ENCODE measurements around the gene SERPINA1. TPM values are rescaled to one million over a fixed set of nuclear protein-coding genes. Genes with fewer than 3 reads are reported as not detected.

Gene SERPINA1
- total RNA-seq, 1 experiment from 2014 or later, result 10.5 TPM

GRCh38 chr14:94330432-94330831 is 58.0 kb downstream of the SERPINA1 start:
- no peak for TF ChIP-seq EZH2phosphoT487 (IDR thresholded peaks at IDR 0.05; ENCODE audit: borderline replicate concordance, low read length)
- no peak for TF ChIP-seq EZH2 (IDR thresholded peaks at IDR 0.05; ENCODE audit: low read length, unreplicated experiment)
- TF ChIP-seq CTCF (conservative IDR thresholded peaks at IDR 0.05; ENCODE audit: low read depth, low read length), result no peak
- Histone ChIP-seq H3K4me3 (ENCODE audit: low read length) (no peak overlapping the region), H3K9me2 (replicated peaks; ENCODE audit: low read length) (no peaks in the 10 kb centered on the region), H2AFZ (ENCODE audit: low read length) (no peak overlapping the region), H3K4me1 (ENCODE audit: insufficient read depth, low read length) (no peaks in the 10 kb centered on the region), H4K20me1 (ENCODE audit: low read length) (no peaks in the 10 kb centered on the region), H3K36me3 (ENCODE audit: low read depth, low read length) (no peaks in the 10 kb centered on the region), H3K4me2 (ENCODE audit: low read length) (no peak overlapping the region), H3K9ac (ENCODE audit: low read length) (no peak overlapping the region), H3K79me2 (ENCODE audit: low read length) (no peaks in the 10 kb centered on the region), H3F3A (ENCODE audit: low read length, unreplicated experiment) (no peaks in the 10 kb centered on the region), H3K9me3 (ENCODE audit: low read length) (no peaks in the 10 kb centered on the region), H3K27ac (ENCODE audit: low read length) (no peak overlapping the region), H3K27me3 (ENCODE audit: low read length) (no peaks in the 10 kb centered on the region)
- CTCF ChIA-PET, result no interaction called here
- DNase-seq (no peak), ATAC-seq (no peak)
- POLR2A ChIA-PET (ENCODE audit: unreplicated experiment), result no interaction called here
- intact Hi-C loops (cut with micrococcal nuclease), result no loop called here
- no TSS peak for BruUV-seq (replicated peaks)

DNA sequence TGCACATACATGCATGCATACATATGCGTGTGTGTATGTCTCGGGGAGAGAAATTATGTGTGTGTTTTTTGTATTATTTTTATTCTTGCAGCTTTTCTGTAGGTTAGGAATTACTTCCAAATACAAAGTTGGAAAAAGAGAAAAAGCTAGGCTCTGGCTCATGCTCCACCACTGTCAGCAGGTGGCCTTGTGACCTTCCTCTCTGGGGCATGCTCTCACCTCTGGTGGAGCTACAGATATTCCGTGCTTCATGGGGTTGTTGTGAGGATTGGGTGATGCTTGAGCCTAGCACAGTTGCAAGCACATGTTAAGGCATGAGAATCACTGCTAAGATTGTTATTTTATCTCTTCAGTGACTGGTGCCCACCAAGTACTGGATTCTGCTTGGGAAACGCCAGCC is 58.5 kb downstream of the SERPINA1 start:
- Histone ChIP-seq H3K27me3 (ENCODE audit: low read length) (no peaks in the 10 kb centered on the region), H3K4me3 (ENCODE audit: low read length) (no peak overlapping the region), H3K36me3 (ENCODE audit: low read depth, low read length) (no peaks in the 10 kb centered on the region), H3K9ac (ENCODE audit: low read length) (no peak overlapping the region), H3K4me2 (ENCODE audit: low read length) (no peak overlapping the region), H2AFZ (ENCODE audit: low read length) (no peak overlapping the region), H3K9me2 (replicated peaks; ENCODE audit: low read length) (no peaks in the 10 kb centered on the region), H3K27ac (ENCODE audit: low read length) (no peak overlapping the region), H3F3A (ENCODE audit: low read length, unreplicated experiment) (no peaks in the 10 kb centered on the region), H3K79me2 (ENCODE audit: low read length) (no peaks in the 10 kb centered on the region), H4K20me1 (ENCODE audit: low read length) (no peaks in the 10 kb centered on the region), H3K9me3 (ENCODE audit: low read length) (no peaks in the 10 kb centered on the region), H3K4me1 (ENCODE audit: insufficient read depth, low read length) (no peaks in the 10 kb centered on the region)
- TF ChIP-seq EZH2phosphoT487 (IDR thresholded peaks at IDR 0.05; ENCODE audit: borderline replicate concordance, low read length), result no peak
- ChIA-PET CTCF (no interaction called here), POLR2A (ENCODE audit: unreplicated experiment) (no interaction called here)
- BruUV-seq (replicated peaks), result no TSS peak
- DNase-seq (no peak), ATAC-seq (no peak)
- intact Hi-C loops (cut with micrococcal nuclease), result no loop called here

- BruUV-seq (replicated peaks), result no TSS peak
- Histone ChIP-seq H3K27me3 (ENCODE audit: low read length) (no peaks in the 10 kb centered on the region), H4K20me1 (ENCODE audit: low read length) (no peaks in the 10 kb centered on the region), H3K4me3 (ENCODE audit: low read length) (no peak overlapping the region), H2AFZ (ENCODE audit: low read length) (no peak overlapping the region), H3K4me2 (ENCODE audit: low read length) (no peak overlapping the region), H3K9me2 (replicated peaks; ENCODE audit: low read length) (no peaks in the 10 kb centered on the region), H3K9me3 (ENCODE audit: low read length) (no peaks in the 10 kb centered on the region), H3F3A (ENCODE audit: low read length, unreplicated experiment) (no peaks in the 10 kb centered on the region), H3K9ac (ENCODE audit: low read length) (no peak overlapping the region), H3K79me2 (ENCODE audit: low read length) (no peaks in the 10 kb centered on the region), H3K4me1 (ENCODE audit: insufficient read depth, low read length) (no peaks in the 10 kb centered on the region), H3K27ac (ENCODE audit: low read length) (no peak overlapping the region), H3K36me3 (ENCODE audit: low read depth, low read length) (no peaks in the 10 kb centered on the region)
- TF ChIP-seq EZH2phosphoT487 (IDR thresholded peaks at IDR 0.05; ENCODE audit: borderline replicate concordance, low read length) (no peak), CTCF (conservative IDR thresholded peaks at IDR 0.05; ENCODE audit: low read depth, low read length) (no peak), EZH2 (IDR thresholded peaks at IDR 0.05; ENCODE audit: low read length, unreplicated experiment) (no peak)
- intact Hi-C loops (cut with micrococcal nuclease), result no loop called here
- ChIA-PET POLR2A (ENCODE audit: unreplicated experiment) (no interaction called here), CTCF (no interaction called here)
- ATAC-seq, result no peak
- no peak for DNase-seq
Measured at GRCh38 chr14:94328196-94328595, 60.2 kb downstream of the SERPINA1 start.

Other genes starting within 250 kb of the SERPINA1 start
- 0.11 TPM in 1 of 2 replicates, not detected in the other for gene PPP4R4, start 214.3 kb downstream of the SERPINA1 start, total RNA-seq (2014; rRNA removed)
- not detected in 2 replicates for gene SERPINA10, start 95.3 kb downstream of the SERPINA1 start, total RNA-seq (2014; rRNA removed)
- gene SERPINA6, start 65.3 kb downstream of the SERPINA1 start, total RNA-seq (2014; rRNA removed), result not detected in 2 replicates
- not detected in 2 replicates for gene SERPINA2, start 21.9 kb downstream of the SERPINA1 start, total RNA-seq (2014; rRNA removed)
- not detected in 2 replicates for gene SERPINA11, start 64.2 kb upstream of the SERPINA1 start, total RNA-seq (2014; rRNA removed)
- gene SERPINA9, start 87.6 kb upstream of the SERPINA1 start, total RNA-seq (2014; rRNA removed), result not detected in 2 replicates
- gene SERPINA12, start 120.9 kb upstream of the SERPINA1 start, total RNA-seq (2014; rRNA removed), result not detected in 2 replicates
- not detected in 2 replicates for gene SERPINA4, start 172.8 kb upstream of the SERPINA1 start, total RNA-seq (2014; rRNA removed)
- gene SERPINA5, start 192.8 kb upstream of the SERPINA1 start, total RNA-seq (2014; rRNA removed), result not detected in 2 replicates
- not detected in 2 replicates for gene SERPINA3, start 223.8 kb upstream of the SERPINA1 start, total RNA-seq (2014; rRNA removed)